Transverse colon (tissue), 4 donors: ENCODE results near the gene TMEM108.

ENCODE experiments used
- EP300 ChIP-seq: sonication (generic); formaldehyde crosslinking; IDR thresholded peaks from one replicate; pipeline ENCODE4 v1.6.1; 2017; ENCODE audit warnings: antibody characterized with exemption, low read depth
- POLR2A ChIP-seq: fragments of 450-650 bp; IDR thresholded peaks from one replicate; pipeline ENCODE4 v1.6.1; 2016; ENCODE audit warnings: antibody characterized with exemption, mild to moderate bottlenecking, moderate library complexity
- POLR2AphosphoS5 ChIP-seq, 3 donors: sonication (generic); formaldehyde crosslinking; IDR thresholded peaks; one replicate each; pipeline ENCODE4 v1.6.1; 2016; ENCODE audit warnings: antibody characterized with exemption in 3 of 3
- TF ChIP-seq, protein P1 (sequence below), 5 experiments: fragments of 200-600 bp in 3 of 5; fragments of 450-650 bp in 2 of 5; sonication (generic) in 3 of 5; IDR thresholded peaks; 1 replicate in 2 of 5; 2 replicates in 3 of 5; pipeline ENCODE4 v1.5.1; 2016 to 2017; ENCODE audit warnings: antibody characterized with exemption in 5 of 5, inconsistent platforms in 3 of 5, mild to moderate bottlenecking in 2 of 5, moderate library complexity in 1 of 5

DNA sequence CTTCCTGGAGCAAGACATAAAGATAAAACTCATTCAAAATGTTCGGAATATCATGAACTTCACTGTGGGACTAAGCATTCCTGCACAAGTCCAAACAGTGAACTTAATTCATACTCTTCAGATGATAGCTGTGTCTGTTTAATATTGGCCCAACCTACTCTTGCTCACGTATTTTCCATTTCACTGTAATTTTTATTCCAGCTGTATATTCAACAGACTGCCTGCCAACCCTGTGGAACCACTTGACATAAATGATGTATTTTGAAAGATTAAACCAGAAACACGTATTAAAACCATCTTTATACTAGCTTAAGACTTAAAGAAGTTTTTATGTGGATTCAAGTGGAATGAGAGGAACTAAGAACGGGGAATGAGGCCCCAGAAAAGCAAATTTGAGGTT is 172.5 kb downstream of the TMEM108 start:
- TF ChIP-seq POLR2A (no peak), POLR2AphosphoS5 (IDR thresholded peaks at IDR 0.05) (no peak), EP300 (no peak)
- TF ChIP-seq, protein P1, sequence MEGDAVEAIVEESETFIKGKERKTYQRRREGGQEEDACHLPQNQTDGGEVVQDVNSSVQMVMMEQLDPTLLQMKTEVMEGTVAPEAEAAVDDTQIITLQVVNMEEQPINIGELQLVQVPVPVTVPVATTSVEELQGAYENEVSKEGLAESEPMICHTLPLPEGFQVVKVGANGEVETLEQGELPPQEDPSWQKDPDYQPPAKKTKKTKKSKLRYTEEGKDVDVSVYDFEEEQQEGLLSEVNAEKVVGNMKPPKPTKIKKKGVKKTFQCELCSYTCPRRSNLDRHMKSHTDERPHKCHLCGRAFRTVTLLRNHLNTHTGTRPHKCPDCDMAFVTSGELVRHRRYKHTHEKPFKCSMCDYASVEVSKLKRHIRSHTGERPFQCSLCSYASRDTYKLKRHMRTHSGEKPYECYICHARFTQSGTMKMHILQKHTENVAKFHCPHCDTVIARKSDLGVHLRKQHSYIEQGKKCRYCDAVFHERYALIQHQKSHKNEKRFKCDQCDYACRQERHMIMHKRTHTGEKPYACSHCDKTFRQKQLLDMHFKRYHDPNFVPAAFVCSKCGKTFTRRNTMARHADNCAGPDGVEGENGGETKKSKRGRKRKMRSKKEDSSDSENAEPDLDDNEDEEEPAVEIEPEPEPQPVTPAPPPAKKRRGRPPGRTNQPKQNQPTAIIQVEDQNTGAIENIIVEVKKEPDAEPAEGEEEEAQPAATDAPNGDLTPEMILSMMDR (IDR thresholded peaks at IDR 0.05): no peak
